GM12878 (cell line): ENCODE data around the gene PRSS1. TPM values are rescaled to one million over a fixed set of nuclear protein-coding genes. Genes with fewer than 3 reads are reported as not detected.
"Not testable (repeated sequence)": the region's sequence is repeated elsewhere in the genome, so short reads cannot be mapped to it uniquely, and the experiment has no call there.

Experiments
- ATAC-seq: fragments of 200-7000 bp; cut with Tn5 transposase; 3 replicates; pipeline ENCODE4 v1.9.1; 2020; ENCODE audit warnings: mild to moderate bottlenecking, moderate library complexity
- BruUV-seq: library from RNA; stranded (reverse); fragments of 400-500 nt; replicated peaks from 2 replicates; lab custom pipeline; 2021; lab: Mats Ljungman, UMichigan
- CTCF ChIA-PET: fragments of 300-600 bp; sonication (Branson Sonifier 250); formaldehyde crosslinking; extraction: SDS; loops from one replicate; lab custom pipeline; 2021; ENCODE audit warnings: inconsistent platforms; lab: Yijun Ruan, JAX
- POLR2A ChIA-PET: fragments of 350-600 bp; formaldehyde crosslinking; extraction: SDS; loops from one replicate; lab custom pipeline; 2021; ENCODE audit warnings: inconsistent platforms; lab: Charles Lee
- RAD21 ChIA-PET: fragments of 300-600 bp; sonication (Branson Sonifier 250); formaldehyde crosslinking; loops from one replicate; lab custom pipeline; 2023; ENCODE audit warnings: antibody characterized with exemption; ENCODE audit not compliant: unreplicated experiment; lab: Charles Lee
- SMC1A ChIA-PET: fragments of 300-600 bp; sonication (Branson Sonifier 250); formaldehyde crosslinking; loops from one replicate; lab custom pipeline; 2023; ENCODE audit not compliant: unreplicated experiment, uncharacterized antibody; lab: Charles Lee
- DNase-seq: peaks from one replicate; pipeline ENCODE4 v3.0.0-alpha.2; 2011; ENCODE audit warnings: low read depth, low spot score
- FAIRE-seq: peaks from 3 replicates; lab custom pipeline; 2011; peaks lifted over from hg19 to GRCh38; lab: Jason Lieb, UNC
- H2AFZ ChIP-seq: 2 replicates; pipeline ENCODE4 v1.6.0; 2011; ENCODE audit warnings: low read depth, low read length, control low read depth; ENCODE audit not compliant: control insufficient read depth
- H3K27ac ChIP-seq: 2 replicates; pipeline ENCODE4 v1.5.1; 2011; ENCODE audit warnings: control low read depth; ENCODE audit not compliant: control insufficient read depth, insufficient read depth
- H3K27me3 ChIP-seq, 2 experiments: replicated peaks in 1 of 2; 2 replicates each; pipeline versions ENCODE4 v1.6.0 to v1.6.1; 2011; ENCODE audit warnings: low read length in 1 of 2; ENCODE audit not compliant: control insufficient read depth in 2 of 2, insufficient read depth in 2 of 2
- H3K36me3 ChIP-seq, 2 experiments: 2 replicates each; pipeline ENCODE4 v1.5.1; 2011; ENCODE audit warnings: low read length in 1 of 2; ENCODE audit not compliant: control insufficient read depth in 2 of 2, insufficient read depth in 2 of 2
- H3K4me1 ChIP-seq: 2 replicates; pipeline ENCODE4 v1.6.1; 2011; ENCODE audit warnings: mild to moderate bottlenecking, low read length, moderate library complexity, mixed read lengths; ENCODE audit not compliant: control insufficient read depth, insufficient read depth
- H3K4me2 ChIP-seq: 2 replicates; pipeline ENCODE4 v1.6.0; 2011; ENCODE audit warnings: control low read depth; ENCODE audit not compliant: control insufficient read depth, insufficient read depth
- H3K4me3 ChIP-seq: fragments of 200-600 bp; sonication (generic); 2 replicates; pipeline ENCODE4 v1.5.1; 2016
- H3K79me2 ChIP-seq: 2 replicates; pipeline ENCODE4 v1.6.0; 2011; ENCODE audit warnings: low read length; ENCODE audit not compliant: control insufficient read depth, insufficient read depth
- H3K9ac ChIP-seq: 2 replicates; pipeline ENCODE4 v1.8.0; 2011; ENCODE audit warnings: low read length, control low read depth, mixed read lengths; ENCODE audit not compliant: control insufficient read depth, insufficient read depth
- H3K9me3 ChIP-seq: replicated peaks from 3 replicates; pipeline ENCODE4 v1.5.1; 2011; ENCODE audit warnings: mild to moderate bottlenecking, low read length; ENCODE audit not compliant: control insufficient read depth, insufficient read depth
- H4K20me1 ChIP-seq: 2 replicates; pipeline ENCODE4 v1.6.0; 2011; ENCODE audit not compliant: control insufficient read depth, insufficient read depth
- BCL3 ChIP-seq: IDR thresholded peaks from 2 replicates; pipeline ENCODE4 v1.6.1; 2011; ENCODE audit warnings: borderline replicate concordance, low read depth, mild to moderate bottlenecking, moderate library complexity, low read length; ENCODE audit not compliant: insufficient read depth, poor library complexity, severe bottlenecking
- EED ChIP-seq: sonication (generic); IDR thresholded peaks from 2 replicates; pipeline ENCODE4 v1.6.1; 2016; ENCODE audit warnings: antibody characterized with exemption, low read depth
- NBN ChIP-seq: fragments of 450-650 bp; IDR thresholded peaks from 2 replicates; pipeline ENCODE4 v1.6.1; 2016
- PRDM15 ChIP-seq: fragments of 450-650 bp; formaldehyde crosslinking; IDR thresholded peaks from 2 replicates; pipeline ENCODE4 v1.4.0; 2020; ENCODE audit warnings: mild to moderate bottlenecking, moderate library complexity
- STAT3 ChIP-seq: IDR thresholded peaks from 2 replicates; pipeline ENCODE4 v1.6.1; 2011; ENCODE audit warnings: low read depth, low read length, improper control_type of control experiment
- WGBS: methylation state at CpG from one replicate; pipeline ENCODE4 v1.1.6; 2016; ENCODE audit warnings: low lambda C conversion rate; ENCODE audit not compliant: insufficient replicate concordance, insufficient coverage; ENCODE audit errors: missing lambda C conversion rate; 5-methylcytosine and 5-hydroxymethylcytosine counted together
- in situ Hi-C: fragments of 300-500 bp; cut with MboI; formaldehyde crosslinking; loops from 9 replicates; pipeline ENCODE4 v1.14.3; 2018; ENCODE audit warnings: mixed read lengths
- intact Hi-C: fragments of 100-400 bp; cut with micrococcal nuclease; formaldehyde crosslinking; loops from one replicate; pipeline ENCODE4 v1.14.2; 2022; ENCODE audit not compliant: unreplicated experiment
- polyA plus RNA-seq, 11 experiments: library from polyadenylated mRNA; depleted of rRNA in 4 of 11; unstranded in 6 of 11; stranded (reverse) in 5 of 11; fragments of >200 nt; fragmentation: Nextera tagmentation in 4 of 11; fragmentation: Illumina TruSeq in 1 of 11; extraction: Ambion mirVana in 4 of 11; extraction: Trizol in 1 of 11; gene quantifications; 1 replicate in 1 of 11; 2 replicates in 10 of 11; pipeline versions ENCODE4 v1.2.1 to v1.2.3, GENCODE V29; 2011 to 2016; ENCODE audit warnings: inconsistent platforms in 2 of 11, missing spikeins in 2 of 11, low read depth in 1 of 11
- total RNA-seq, 4 experiments: library from RNA; depleted of rRNA in 3 of 4; stranded (reverse); fragments of >200 nt in 3 of 4; fragmentation: Illumina TruSeq in 1 of 4; extraction: Trizol in 1 of 4; gene quantifications; 2 replicates each; pipeline versions ENCODE4 v1.2.1 to v1.2.3, GENCODE V29; 2013 to 2021

The PRSS1 gene
- total and polyA plus RNA-seq, 10 of the 15 experiments (the other 5 are each of a cell fraction or from before 2014, with no cell fraction given) = 11.9 TPM; not detected in 9

GRCh38 chr7:142776206-142776844, 27.1 kb downstream of the PRSS1 start:
- RAD21 ChIA-PET = interaction anchor here (1.3 to 2.1 kb wide), 2 partner anchors 32 to 35 kb away, joined by 3 to 9 read pairs; no protein-coding TSS in a partner anchor
- Histone ChIP-seq H3K27ac (no peak overlapping the region), H3K4me1 (peaks cover 10% of the 10 kb centered on the region), H4K20me1 (no peaks in the 10 kb centered on the region), H3K27me3 (no peaks in the 10 kb centered on the region), H3K4me3 (no peak overlapping the region), H3K9me3 (no peaks in the 10 kb centered on the region; the same call in 2 of the 3 replicates), H3K9ac (no peak overlapping the region), H2AFZ (no peak overlapping the region), H3K36me3 (no peaks in the 10 kb centered on the region), H3K79me2 (no peaks in the 10 kb centered on the region), H3K4me2 (no peak overlapping the region)
- ATAC-seq (no peak), FAIRE-seq (peak; percentile 61), DNase-seq (no peak)
- 42% methylated on average over 9 of the region's 9 CpGs for WGBS
- in situ Hi-C loops = no loop called here
- no peak for TF ChIP-seq EED
- no peak for TF ChIP-seq NBN
- TF ChIP-seq PRDM15 (CRISPR knock-in tag) = no peak
- no peak for TF ChIP-seq STAT3
- no peak for TF ChIP-seq BCL3
- POLR2A ChIA-PET = no interaction called here
- no TSS peak for BruUV-seq
- intact Hi-C loops = no loop called here
- SMC1A ChIA-PET = interaction anchor here (0.6 to 24.6 kb wide), 3 partner anchors 27 to 694 kb away, joined by 3 to 786 read pairs (median 3); partner anchors contain the start of gene PRSS1
- CTCF ChIA-PET = interaction anchor here (1.2 to 24.4 kb wide), 4 partner anchors 29 to 242 kb away, joined by 3 to 1055 read pairs (median 146); no protein-coding TSS in a partner anchor

GRCh38 chr7:142776845-142777225, 27.6 kb downstream of the PRSS1 start:
- H3K4me2 ChIP-seq, H3K4me1 ChIP-seq, H3K9me3 ChIP-seq, H3K9ac ChIP-seq, DNase-seq, H2AFZ ChIP-seq, H3K27ac ChIP-seq, intact Hi-C loops, ATAC-seq, H4K20me1 ChIP-seq, H3K79me2 ChIP-seq, in situ Hi-C loops, FAIRE-seq, H3K4me3 ChIP-seq, H3K27me3 ChIP-seq, H3K36me3 ChIP-seq, BruUV-seq, POLR2A ChIA-PET: not testable (repeated sequence)
- WGBS = 86% methylated on average over 2 of the region's 2 CpGs
- RAD21 ChIA-PET = interaction anchor here (1.3 to 2.1 kb wide), 2 partner anchors 31 to 34 kb away, joined by 3 to 9 read pairs; no protein-coding TSS in a partner anchor
- SMC1A ChIA-PET = interaction anchor here (0.6 to 24.6 kb wide), 3 partner anchors 33 to 693 kb away, joined by 3 to 786 read pairs (median 3); no protein-coding TSS in a partner anchor
- CTCF ChIA-PET = interaction anchor here (1.2 to 24.4 kb wide), 4 partner anchors 29 to 242 kb away, joined by 3 to 1055 read pairs (median 146); no protein-coding TSS in a partner anchor
